RKO (cell line): Measurements from ENCODE around the gene NBPF3.

Experiments
- DNase-seq: peaks from one replicate; pipeline ENCODE4 v3.0.0-alpha.2; 2016; ENCODE audit warnings: low spot score

Gene NBPF3

GRCh38 chr1:21494196-21494595 lies 54.3 kb downstream of the NBPF3 start:
- DNase-seq, result no peak

- DNase-seq, result no peak
These were observed 55.4 kb downstream of the NBPF3 start for GRCh38 chr1:21495225-21495820.

- no peak for DNase-seq
These were observed 56.1 kb downstream of the NBPF3 start for GRCh38 chr1:21496063-21496462.

- no peak for DNase-seq
These were observed 56.9 kb downstream of the NBPF3 start for GRCh38 chr1:21496886-21497285.

- DNase-seq, result no peak
These were observed 57.6 kb downstream of the NBPF3 start for GRCh38 chr1:21497466-21498061.

GRCh38 chr1:21499283-21499950 lies 59.5 kb downstream of the NBPF3 start:
- no peak for DNase-seq

GRCh38 chr1:21503706-21504377 lies 63.9 kb downstream of the NBPF3 start:
- DNase-seq, result no peak

GRCh38 chr1:21506804-21507203 lies 66.9 kb downstream of the NBPF3 start:
- DNase-seq, result no peak

GRCh38 chr1:21507511-21508270 lies 67.8 kb downstream of the NBPF3 start:
- DNase-seq, result no peak

GRCh38 chr1:21508580-21509350 lies 68.8 kb downstream of the NBPF3 start:
- DNase-seq, result no peak

- DNase-seq, result no peak
These were observed 69.6 kb downstream of the NBPF3 start, which contains the start of gene ALPL for GRCh38 chr1:21509351-21510112. ALPL (plus strand) TSS chr1:21509423; CDS start chr1:21554082, 44,659 bp downstream.

GRCh38 chr1:21510113-21510493 lies 70.2 kb downstream of the NBPF3 start:
- no peak for DNase-seq

GRCh38 chr1:21510885-21511578 lies 71.1 kb downstream of the NBPF3 start:
- DNase-seq, result no peak

GRCh38 chr1:21511579-21512522 lies 71.9 kb downstream of the NBPF3 start:
- no peak for DNase-seq

- no peak for DNase-seq
These were observed 74.3 kb downstream of the NBPF3 start for GRCh38 chr1:21514245-21514644.

GRCh38 chr1:21517161-21517589 lies 77.2 kb downstream of the NBPF3 start:
- DNase-seq, result no peak

GRCh38 chr1:21517660-21518480 lies 77.9 kb downstream of the NBPF3 start:
- DNase-seq, result no peak
